Peyer's patch (tissue), 4 donors: ENCODE data around the gene CRHR2.

Experiments
- CTCF ChIP-seq, 6 experiments: fragments of 450-650 bp in 4 of 6; fragments of 200-600 bp in 2 of 6; sonication (generic) in 1 of 6; IDR thresholded peaks; one replicate each; pipeline ENCODE4 v1.5.1; 2017 to 2019; ENCODE audit warnings: antibody characterized with exemption in 6 of 6, mild to moderate bottlenecking in 3 of 6, moderate library complexity in 1 of 6
- POLR2A ChIP-seq, 2 donors: fragments of 450-650 bp; IDR thresholded peaks; one replicate each; pipeline ENCODE4 v1.5.1; 2017; ENCODE audit warnings: antibody characterized with exemption in 2 of 2, mild to moderate bottlenecking in 2 of 2, moderate library complexity in 2 of 2

- no peak for TF ChIP-seq CTCF (IDR thresholded peaks at IDR 0.05)
- TF ChIP-seq POLR2A (IDR thresholded peaks at IDR 0.05): no peak
Observed at GRCh38 chr7:30652132-30652531, 30.1 kb downstream of the CRHR2 start.
